HG03139 (cell line): ENCODE results near the gene BZW2.

Source experiments
- ATAC-seq: cut with Tn5 transposase; IDR thresholded peaks from one replicate; pipeline ENCODE4 v1.9.1; 2021; ENCODE audit not compliant: unreplicated experiment

BZW2 gene

DNA sequence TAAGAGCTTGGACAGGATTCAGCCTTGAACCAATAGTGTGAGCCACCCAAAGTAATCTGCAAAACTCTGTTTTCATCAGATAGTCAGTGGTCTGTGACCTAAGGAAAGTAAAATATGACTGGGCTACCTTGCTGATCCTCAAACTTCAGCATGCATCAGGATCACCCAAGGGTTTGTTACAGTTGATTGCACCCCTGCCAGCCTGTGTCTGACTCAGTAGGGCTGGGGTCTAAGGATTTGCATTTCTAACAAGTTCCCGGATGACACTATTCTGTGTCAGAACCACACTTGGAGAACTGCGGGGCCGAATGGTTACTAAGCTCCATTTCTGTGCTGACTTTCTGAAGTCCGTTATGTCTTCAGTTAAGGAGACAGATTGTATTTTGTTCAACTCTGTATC, 66.9 kb downstream of the BZW2 start:
- ATAC-seq = no peak

GRCh38 chr7:16715928-16716327, 69.9 kb downstream of the BZW2 start:
- no peak for ATAC-seq

DNA sequence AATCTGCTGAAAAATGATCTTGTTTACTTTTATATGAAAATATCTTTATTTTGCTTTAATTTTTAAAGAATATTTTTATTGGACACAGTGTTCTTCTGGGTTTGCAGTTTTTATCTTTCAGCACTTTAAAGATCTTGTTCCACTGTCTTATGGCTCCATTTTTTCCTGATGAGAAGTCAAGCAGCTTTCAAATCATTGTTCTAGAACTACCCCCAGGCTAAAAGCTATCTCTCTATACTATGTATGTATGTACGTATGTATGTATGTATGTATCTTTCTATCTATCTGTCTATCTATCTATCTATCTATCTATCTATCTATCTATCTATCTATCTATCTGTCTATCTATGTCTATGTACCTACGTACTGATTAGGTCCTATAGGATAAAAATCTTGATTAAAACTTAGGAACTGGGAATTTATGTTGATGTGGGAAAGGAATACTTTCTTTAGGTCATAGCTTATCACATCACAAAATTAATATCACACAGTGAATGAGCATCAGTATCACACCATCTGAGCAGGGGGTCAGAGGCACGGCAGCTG, 72.2 kb downstream of the BZW2 start:
- no peak for ATAC-seq

- no peak for ATAC-seq
Observed at GRCh38 chr7:16719699-16720098, 73.7 kb downstream of the BZW2 start.

DNA sequence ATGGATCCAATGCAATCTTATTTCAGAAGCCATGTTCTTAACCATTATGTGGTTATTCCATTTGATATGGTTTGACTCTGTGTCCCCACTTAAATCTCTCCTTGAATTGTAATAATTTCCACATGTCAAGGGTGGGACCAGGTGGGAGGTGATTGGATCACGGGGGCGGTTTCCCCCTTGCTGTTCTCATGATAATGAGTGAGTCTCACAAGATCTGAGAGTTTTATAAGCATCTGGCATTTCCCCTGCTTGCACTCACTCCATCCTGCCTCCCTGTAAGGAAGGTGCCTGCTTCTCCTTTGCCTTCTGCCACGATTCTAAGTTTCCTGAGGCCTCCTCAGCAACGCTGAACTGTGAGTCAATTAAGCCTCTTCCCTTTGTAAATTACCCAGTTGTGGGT, 75.6 kb downstream of the BZW2 start:
- ATAC-seq = no peak

- ATAC-seq = no peak
Observed at GRCh38 chr7:16724344-16724743, 78.4 kb downstream of the BZW2 start.

DNA sequence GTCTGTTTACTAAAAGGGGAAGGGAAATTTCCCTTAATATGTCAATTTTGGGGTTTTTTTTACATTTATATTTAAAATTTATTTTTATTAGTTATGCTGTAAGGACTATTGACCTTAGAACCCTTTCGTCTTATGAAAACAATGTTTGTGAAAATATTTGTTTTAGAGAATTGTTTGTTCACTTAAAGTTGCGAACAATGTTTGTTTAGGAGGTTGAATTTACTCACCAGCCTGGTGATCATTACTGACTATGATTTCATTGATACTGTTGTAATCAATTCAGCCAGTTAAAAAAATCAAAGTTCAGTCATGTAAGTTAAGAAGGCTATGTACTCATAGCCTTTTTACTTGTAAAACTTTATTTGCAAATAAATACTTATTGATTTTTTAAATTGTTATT, 80.2 kb downstream of the BZW2 start:
- ATAC-seq = no peak

- no peak for ATAC-seq
Observed at GRCh38 chr7:16727736-16728135, 81.8 kb downstream of the BZW2 start.

GRCh38 chr7:16728811-16729210, 82.8 kb downstream of the BZW2 start:
- no peak for ATAC-seq

- no peak for ATAC-seq
Observed at GRCh38 chr7:16729541-16729940, 83.6 kb downstream of the BZW2 start.

GRCh38 chr7:16730937-16731336, 85.0 kb downstream of the BZW2 start:
- ATAC-seq = no peak

GRCh38 chr7:16732828-16733227, 86.8 kb downstream of the BZW2 start:
- no peak for ATAC-seq

DNA sequence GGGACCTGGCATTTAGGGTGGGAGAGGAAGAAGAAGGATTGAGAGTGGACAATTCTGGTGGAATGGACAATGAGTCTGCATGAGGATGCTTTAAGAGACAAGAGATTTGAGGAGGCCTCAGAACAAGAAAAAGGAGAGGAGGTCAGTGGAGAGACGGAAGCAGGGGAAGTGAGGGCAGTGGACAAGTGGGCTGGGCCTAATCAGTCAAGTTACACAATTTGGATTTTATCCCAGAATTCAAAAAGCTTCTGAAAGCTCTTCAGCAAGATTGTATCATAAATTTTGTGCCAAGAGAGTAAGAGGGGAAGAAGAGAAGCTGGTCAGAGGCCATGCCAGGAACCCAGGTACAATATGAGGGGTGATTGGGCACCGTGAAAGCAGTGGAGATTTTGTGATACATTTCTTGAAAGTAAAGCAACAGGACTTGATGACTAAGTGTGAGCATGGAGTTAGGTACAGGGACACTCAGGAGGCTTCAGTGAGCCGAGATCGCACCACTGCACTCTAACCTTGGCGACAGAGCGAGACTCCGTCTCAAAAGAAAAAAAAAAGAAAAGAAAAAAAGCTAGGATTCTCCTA, 88.3 kb downstream of the BZW2 start:
- ATAC-seq = no peak

GRCh38 chr7:16735020-16735419, 89.0 kb downstream of the BZW2 start:
- no peak for ATAC-seq

GRCh38 chr7:16738011-16738688, 92.2 kb downstream of the BZW2 start:
- ATAC-seq = no peak

DNA sequence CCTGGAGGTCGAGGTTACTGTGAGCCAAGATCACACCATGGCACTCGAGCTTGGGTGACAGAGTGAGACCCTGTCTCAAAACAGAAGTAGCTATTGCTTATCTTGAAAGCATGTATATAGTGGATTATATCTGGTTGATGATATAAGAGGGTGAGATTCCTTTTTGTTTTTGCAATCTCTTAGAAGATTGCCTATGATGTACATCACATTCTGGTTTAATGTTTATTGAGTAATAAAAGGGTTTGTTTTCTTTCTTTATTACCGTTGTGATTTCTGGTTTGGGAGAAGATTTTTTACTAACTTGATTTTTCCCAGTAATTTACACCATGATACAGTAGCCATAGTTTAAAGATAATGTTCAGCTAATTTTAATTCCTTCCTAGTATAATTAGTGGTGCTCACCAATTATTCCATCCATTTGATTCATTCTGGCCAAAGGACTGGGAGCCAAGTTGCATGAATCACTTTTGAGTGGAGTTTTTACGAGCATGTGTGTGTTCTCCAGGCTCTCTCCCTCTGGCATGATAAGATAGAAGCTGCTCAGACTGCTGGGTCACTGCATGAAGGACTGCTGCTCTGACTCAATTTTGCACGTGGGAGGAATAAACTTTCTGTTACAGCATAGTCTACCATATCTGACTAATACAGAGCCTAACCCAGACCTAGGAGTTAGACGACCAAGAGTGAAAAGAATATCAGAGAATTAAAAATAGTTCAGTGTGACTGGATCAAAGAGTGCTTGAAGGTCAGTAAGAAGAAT, 94.1 kb downstream of the BZW2 start:
- ATAC-seq = no peak

GRCh38 chr7:16740623-16740953, 94.6 kb downstream of the BZW2 start:
- ATAC-seq = no peak

GRCh38 chr7:16740996-16741395, 95.0 kb downstream of the BZW2 start:
- no peak for ATAC-seq

- no peak for ATAC-seq
Observed at GRCh38 chr7:16741676-16742075, 95.7 kb downstream of the BZW2 start.

DNA sequence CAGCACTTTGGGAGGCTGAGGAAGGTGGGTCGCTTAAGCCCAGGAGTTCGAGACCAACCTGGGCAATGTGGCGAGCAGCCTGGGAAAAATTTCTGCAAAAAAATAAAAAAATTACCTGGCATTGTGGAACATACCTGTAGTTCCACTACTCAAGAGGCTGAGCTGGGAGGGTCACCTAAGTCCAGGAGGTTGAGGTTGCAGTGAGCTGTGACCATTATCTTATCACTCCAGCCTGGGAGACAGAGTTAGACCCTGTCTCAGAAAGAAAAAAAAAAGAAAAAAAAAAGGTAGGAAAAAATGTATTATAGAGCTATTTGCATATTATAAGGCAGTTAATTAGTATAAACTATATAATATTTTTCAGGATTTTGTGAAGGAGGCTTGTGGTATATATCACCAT, 96.6 kb downstream of the BZW2 start:
- ATAC-seq = no peak

GRCh38 chr7:16743236-16743635, 97.3 kb downstream of the BZW2 start:
- ATAC-seq = no peak
